PC-3 (cell line): ENCODE data around the gene PPIC. TPM values are rescaled to one million over a fixed set of nuclear protein-coding genes. Genes with fewer than 3 reads are reported as not detected.

Source experiments
- ATAC-seq: fragments of 200-7000 bp; cut with Tn5 transposase; 2 replicates; pipeline ENCODE4 v1.9.1; 2020; ENCODE audit warnings: mild to moderate bottlenecking, moderate library complexity
- BruUV-seq: library from RNA; stranded (reverse); fragments of 400-500 nt; replicated peaks from 2 replicates; lab custom pipeline; 2021; lab: Mats Ljungman, UMichigan
- CTCF ChIA-PET: fragments of 300-600 bp; sonication (Branson Sonifier 250); formaldehyde crosslinking; loops from one replicate; lab custom pipeline; 2022; ENCODE audit warnings: antibody characterized with exemption; lab: Charles Lee
- POLR2A ChIA-PET: fragments of 300-600 bp; sonication (Branson Sonifier 250); formaldehyde crosslinking; loops from one replicate; lab custom pipeline; 2022; ENCODE audit warnings: antibody characterized with exemption; ENCODE audit not compliant: unreplicated experiment; lab: Charles Lee
- DNase-seq: peaks from one replicate; pipeline ENCODE4 v3.0.0-alpha.2; 2015
- H2AFZ ChIP-seq: fragments of 300-600 bp; sonication (generic); 2 replicates; pipeline ENCODE4 v1.6.0; 2016; ENCODE audit warnings: antibody characterized with exemption, low read length
- H3F3A ChIP-seq: fragments of 300-600 bp; sonication (generic); one replicate; pipeline ENCODE4 v1.6.0; 2017; ENCODE audit warnings: antibody characterized with exemption, low read length, control low read depth, mild to moderate bottlenecking; ENCODE audit not compliant: unreplicated experiment
- H3K27ac ChIP-seq: fragments of 300-600 bp; sonication (generic); 2 replicates; pipeline ENCODE4 v1.5.1; 2016; ENCODE audit warnings: mild to moderate bottlenecking, low read length
- H3K27me3 ChIP-seq: fragments of 300-600 bp; sonication (generic); 2 replicates; pipeline ENCODE4 v1.6.1; 2016; ENCODE audit warnings: low read length, mixed read lengths
- H3K36me3 ChIP-seq: fragments of 300-600 bp; sonication (generic); 2 replicates; pipeline ENCODE4 v1.6.1; 2016; ENCODE audit warnings: low read depth, mixed run types, low read length, mixed read lengths
- H3K4me1 ChIP-seq: fragments of 300-600 bp; sonication (generic); 2 replicates; pipeline ENCODE4 v1.5.1; 2016; ENCODE audit warnings: low read length; ENCODE audit not compliant: insufficient read depth
- H3K4me2 ChIP-seq: fragments of 300-600 bp; sonication (generic); 2 replicates; pipeline ENCODE4 v1.6.0; 2016; ENCODE audit warnings: low read length
- H3K4me3 ChIP-seq: fragments of 300-600 bp; sonication (generic); 2 replicates; pipeline ENCODE4 v1.5.1; 2016; ENCODE audit warnings: mild to moderate bottlenecking, low read length, mixed read lengths
- H3K79me2 ChIP-seq: fragments of 300-600 bp; sonication (generic); 2 replicates; pipeline ENCODE4 v1.6.1; 2017; ENCODE audit warnings: low read length, mixed read lengths
- H3K9ac ChIP-seq: fragments of 300-600 bp; sonication (generic); 2 replicates; pipeline ENCODE4 v1.6.0; 2016; ENCODE audit warnings: mild to moderate bottlenecking, low read length
- H3K9me2 ChIP-seq: fragments of 300-600 bp; sonication (generic); replicated peaks from 2 replicates; pipeline ENCODE4 v1.6.1; 2016; ENCODE audit warnings: mixed run types, low read length, mixed read lengths
- H3K9me3 ChIP-seq: fragments of 300-600 bp; sonication (generic); 2 replicates; pipeline ENCODE4 v1.6.1; 2016; ENCODE audit warnings: low read length, mixed read lengths
- H4K20me1 ChIP-seq: fragments of 300-600 bp; sonication (generic); 2 replicates; pipeline ENCODE4 v1.6.1; 2016; ENCODE audit warnings: low read length, mixed read lengths
- CTCF ChIP-seq: fragments of 300-600 bp; sonication (generic); conservative IDR thresholded peaks from 2 replicates; pipeline ENCODE4 v1.5.1; 2017; ENCODE audit warnings: antibody characterized with exemption, low read depth, mild to moderate bottlenecking, low read length
- EZH2 ChIP-seq: fragments of 300-600 bp; sonication (generic); IDR thresholded peaks from one replicate; pipeline ENCODE4 v1.6.1; 2017; ENCODE audit warnings: antibody characterized with exemption, mild to moderate bottlenecking, low read length; ENCODE audit not compliant: unreplicated experiment
- EZH2phosphoT487 ChIP-seq: fragments of 300-600 bp; sonication (generic); IDR thresholded peaks from 2 replicates; pipeline ENCODE4 v1.6.1; 2018; ENCODE audit warnings: mild to moderate bottlenecking, antibody characterized with exemption, low read length, borderline replicate concordance
- intact Hi-C: fragments of 100-400 bp; cut with micrococcal nuclease; formaldehyde crosslinking; loops from 2 replicates; pipeline ENCODE4 v1.9.0; 2023
- total RNA-seq: library from RNA; depleted of rRNA; stranded (reverse); fragments of >200 nt; gene quantifications from 2 replicates; pipeline ENCODE4 v1.2.3, GENCODE V29; 2014

PPIC gene
- total RNA-seq, 1 experiment from 2014 or later: 14.6 TPM

GRCh38 chr5:123012321-123012720, 24.2 kb downstream of the PPIC start:
- Histone ChIP-seq H3F3A (no peaks in the 10 kb centered on the region), H3K79me2 (no peaks in the 10 kb centered on the region), H3K4me2 (no peak overlapping the region), H3K27me3 (no peaks in the 10 kb centered on the region), H3K9me3 (no peaks in the 10 kb centered on the region), H4K20me1 (no peaks in the 10 kb centered on the region), H3K36me3 (no peaks in the 10 kb centered on the region), H2AFZ (no peak overlapping the region), H3K9me2 (no peaks in the 10 kb centered on the region), H3K4me3 (no peak overlapping the region), H3K27ac (no peak overlapping the region), H3K9ac (no peak overlapping the region), H3K4me1 (no peaks in the 10 kb centered on the region)
- ChIA-PET POLR2A (no interaction called here), CTCF (no interaction called here)
- intact Hi-C loops: no loop called here
- DNase-seq (no peak), ATAC-seq (no peak)
- TF ChIP-seq EZH2phosphoT487 (no peak), EZH2 (no peak), CTCF (no peak)
- BruUV-seq: no TSS peak

- TF ChIP-seq EZH2: no peak
- TF ChIP-seq EZH2phosphoT487: no peak
- TF ChIP-seq CTCF: no peak
- no peaks in the 10 kb centered on the region for H3K27me3 ChIP-seq
- no peak overlapping the region for H3K4me3 ChIP-seq
- no peaks in the 10 kb centered on the region for H3K79me2 ChIP-seq
- H3K36me3 ChIP-seq: no peaks in the 10 kb centered on the region
- POLR2A ChIA-PET: no interaction called here
- no TSS peak for BruUV-seq
- no peaks in the 10 kb centered on the region for H3K9me2 ChIP-seq
- H3K4me2 ChIP-seq: no peak overlapping the region
- H3K27ac ChIP-seq: no peak overlapping the region
- no peak overlapping the region for H3K9ac ChIP-seq
- DNase-seq: no peak
- intact Hi-C loops: no loop called here
- H3F3A ChIP-seq: no peaks in the 10 kb centered on the region
- H3K9me3 ChIP-seq: no peaks in the 10 kb centered on the region
- H2AFZ ChIP-seq: no peak overlapping the region
- no peaks in the 10 kb centered on the region for H4K20me1 ChIP-seq
- H3K4me1 ChIP-seq: no peaks in the 10 kb centered on the region
- no peak for ATAC-seq
- CTCF ChIA-PET: no interaction called here
These were observed 28.8 kb downstream of the PPIC start for GRCh38 chr5:123007754-123008153.

GRCh38 chr5:123007182-123007581, 29.3 kb downstream of the PPIC start:
- Histone ChIP-seq H3K9ac (no peak overlapping the region), H3K4me2 (no peak overlapping the region), H3K79me2 (no peaks in the 10 kb centered on the region), H3K4me1 (no peaks in the 10 kb centered on the region), H3K4me3 (no peak overlapping the region), H3K36me3 (no peaks in the 10 kb centered on the region), H2AFZ (no peak overlapping the region), H4K20me1 (no peaks in the 10 kb centered on the region), H3K27ac (no peak overlapping the region), H3K9me2 (no peaks in the 10 kb centered on the region), H3F3A (no peaks in the 10 kb centered on the region), H3K27me3 (no peaks in the 10 kb centered on the region), H3K9me3 (no peaks in the 10 kb centered on the region)
- DNase-seq: no peak
- ChIA-PET POLR2A (no interaction called here), CTCF (no interaction called here)
- no peak for ATAC-seq
- BruUV-seq: no TSS peak
- TF ChIP-seq EZH2phosphoT487 (no peak), EZH2 (no peak), CTCF (no peak)
- intact Hi-C loops: no loop called here
